Stomach (tissue), 4 donors: ENCODE results near the gene PPP3R1.

ENCODE experiments used
- EP300 ChIP-seq: sonication (generic); formaldehyde crosslinking; IDR thresholded peaks from one replicate; pipeline ENCODE4 v1.6.1; 2017; ENCODE audit warnings: antibody characterized with exemption
- POLR2A ChIP-seq, 4 donors: fragments of 450-650 bp; IDR thresholded peaks; one replicate each; pipeline ENCODE4 v1.6.1; 2016; ENCODE audit warnings: antibody characterized with exemption in 4 of 4, control low read depth in 2 of 4, mild to moderate bottlenecking in 1 of 4, moderate library complexity in 1 of 4
- POLR2AphosphoS5 ChIP-seq, 3 donors: sonication (generic); formaldehyde crosslinking; IDR thresholded peaks; one replicate each; pipeline ENCODE4 v1.6.1; 2016; ENCODE audit warnings: antibody characterized with exemption in 3 of 3
- TF ChIP-seq, protein P1 (sequence below), 7 experiments: fragments of 450-650 bp in 4 of 7; fragments of 200-600 bp in 3 of 7; sonication (generic) in 3 of 7; IDR thresholded peaks; one replicate each; pipeline ENCODE4 v1.5.1; 2016 to 2019; ENCODE audit warnings: antibody characterized with exemption in 7 of 7, control low read depth in 2 of 7, mild to moderate bottlenecking in 1 of 7

DNA sequence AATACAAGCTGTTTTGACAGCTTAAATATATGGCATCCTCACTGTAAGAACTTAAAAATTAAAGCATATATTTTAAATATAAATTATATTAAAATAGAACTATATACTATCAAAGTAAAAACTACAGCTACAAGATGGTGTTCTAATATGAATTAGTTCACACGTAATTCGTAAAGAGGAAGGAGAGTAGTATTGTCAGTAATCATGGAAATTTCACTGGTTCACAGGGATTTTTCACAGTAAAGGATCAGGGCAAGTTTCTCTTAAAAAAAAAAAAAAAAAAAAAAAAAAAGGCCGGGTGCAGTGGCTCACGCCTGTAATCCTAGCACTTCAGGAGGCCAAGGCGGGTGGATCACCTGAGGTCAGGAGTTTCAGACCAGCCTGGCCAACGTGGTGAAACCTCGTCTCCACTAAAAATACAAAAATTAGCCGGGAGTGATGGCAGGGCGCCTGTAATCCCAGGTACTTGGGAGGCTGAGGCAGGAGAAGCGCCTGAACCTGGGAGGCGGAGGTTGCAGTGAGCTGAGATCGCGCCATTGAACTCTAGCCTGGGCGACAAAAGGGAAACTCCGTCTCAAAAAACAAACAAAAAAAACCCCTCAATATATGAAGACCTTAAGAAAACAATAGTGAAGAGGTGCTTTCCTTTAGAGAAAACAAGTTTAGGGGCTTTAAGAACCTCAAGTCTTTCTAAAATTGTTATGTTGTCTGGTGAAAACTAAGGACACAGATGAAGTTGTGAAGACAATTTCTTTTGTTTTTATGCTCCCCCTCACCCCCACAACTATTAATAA is 62.1 kb downstream of the PPP3R1 start:
- TF ChIP-seq, protein P1, sequence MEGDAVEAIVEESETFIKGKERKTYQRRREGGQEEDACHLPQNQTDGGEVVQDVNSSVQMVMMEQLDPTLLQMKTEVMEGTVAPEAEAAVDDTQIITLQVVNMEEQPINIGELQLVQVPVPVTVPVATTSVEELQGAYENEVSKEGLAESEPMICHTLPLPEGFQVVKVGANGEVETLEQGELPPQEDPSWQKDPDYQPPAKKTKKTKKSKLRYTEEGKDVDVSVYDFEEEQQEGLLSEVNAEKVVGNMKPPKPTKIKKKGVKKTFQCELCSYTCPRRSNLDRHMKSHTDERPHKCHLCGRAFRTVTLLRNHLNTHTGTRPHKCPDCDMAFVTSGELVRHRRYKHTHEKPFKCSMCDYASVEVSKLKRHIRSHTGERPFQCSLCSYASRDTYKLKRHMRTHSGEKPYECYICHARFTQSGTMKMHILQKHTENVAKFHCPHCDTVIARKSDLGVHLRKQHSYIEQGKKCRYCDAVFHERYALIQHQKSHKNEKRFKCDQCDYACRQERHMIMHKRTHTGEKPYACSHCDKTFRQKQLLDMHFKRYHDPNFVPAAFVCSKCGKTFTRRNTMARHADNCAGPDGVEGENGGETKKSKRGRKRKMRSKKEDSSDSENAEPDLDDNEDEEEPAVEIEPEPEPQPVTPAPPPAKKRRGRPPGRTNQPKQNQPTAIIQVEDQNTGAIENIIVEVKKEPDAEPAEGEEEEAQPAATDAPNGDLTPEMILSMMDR (IDR thresholded peaks at IDR 0.05) = no peak
- TF ChIP-seq POLR2AphosphoS5 (IDR thresholded peaks at IDR 0.05) (no peak), POLR2A (IDR thresholded peaks at IDR 0.05) (no peak), EP300 (no peak)
